ENCODE data around the gene DLGAP1. TPM values are rescaled to one million over a fixed set of nuclear protein-coding genes. Genes with fewer than 3 reads are reported as not detected.

Gene DLGAP1
- polyA plus RNA-seq, 1 donor from 2014 or later, result 4.5 TPM

GRCh38 chr18:4405965-4406364 lies 49.1 kb downstream of the DLGAP1 start:
- Histone ChIP-seq H3K27me3 (ENCODE audit: insufficient read depth, low read depth, low read length) (no peaks in the 10 kb centered on the region), H3F3A (ENCODE audit: insufficient read depth, low read length, poor library complexity, severe bottlenecking) (no peaks in the 10 kb centered on the region), H3K4me3 (ENCODE audit: low read length) (no peak overlapping the region), H3K79me2 (replicated peaks; ENCODE audit: insufficient read depth, low read length) (no peaks in the 10 kb centered on the region), H3K9ac (ENCODE audit: low read length) (no peak overlapping the region), H3K36me3 (ENCODE audit: insufficient read depth, low read length) (no peaks in the 10 kb centered on the region), H3K9me3 (ENCODE audit: low read length) (no peaks in the 10 kb centered on the region), H3K27ac (ENCODE audit: low read length) (no peak overlapping the region), H3K4me2 (ENCODE audit: low read length) (no peak overlapping the region), H4K20me1 (ENCODE audit: insufficient read depth) (no peaks in the 10 kb centered on the region), H2AFZ (ENCODE audit: low read depth, low read length) (no peak overlapping the region), H3K9me2 (ENCODE audit: insufficient read depth, low read length) (no peaks in the 10 kb centered on the region)
- TF ChIP-seq POLR2AphosphoS5 (IDR thresholded peaks at IDR 0.05) (no peak), TAF1 (IDR thresholded peaks at IDR 0.05; ENCODE audit: low read depth) (no peak), RAD21 (conservative IDR thresholded peaks at IDR 0.05) (no peak), SMC3 (conservative IDR thresholded peaks at IDR 0.05; ENCODE audit: poor library complexity) (no peak), CTCF (IDR thresholded peaks at IDR 0.05; ENCODE audit: poor library complexity, severe bottlenecking) (no peak), EP300 (conservative IDR thresholded peaks at IDR 0.05; ENCODE audit: poor library complexity, severe bottlenecking) (no peak), EZH2 (IDR thresholded peaks at IDR 0.05; ENCODE audit: borderline replicate concordance, insufficient read depth, low read length, poor library complexity, severe bottlenecking) (no peak), MXI1 (conservative IDR thresholded peaks at IDR 0.05; ENCODE audit: poor library complexity, severe bottlenecking) (no peak), REST (IDR thresholded peaks at IDR 0.05; ENCODE audit: borderline replicate concordance) (no peak)

- no peaks in the 10 kb centered on the region for H3K36me3 ChIP-seq (ENCODE audit: insufficient read depth, low read length)
- H3K4me2 ChIP-seq (ENCODE audit: low read length), result no peak overlapping the region
- H3K27ac ChIP-seq (ENCODE audit: low read length), result no peak overlapping the region
- H3K27me3 ChIP-seq (ENCODE audit: insufficient read depth, low read depth, low read length), result no peaks in the 10 kb centered on the region
- no peak for TF ChIP-seq RAD21 (conservative IDR thresholded peaks at IDR 0.05)
- TF ChIP-seq EZH2 (IDR thresholded peaks at IDR 0.05; ENCODE audit: borderline replicate concordance, insufficient read depth, low read length, poor library complexity, severe bottlenecking), result no peak
- no peak for TF ChIP-seq CTCF (IDR thresholded peaks at IDR 0.05; ENCODE audit: poor library complexity, severe bottlenecking)
- TF ChIP-seq MXI1 (conservative IDR thresholded peaks at IDR 0.05; ENCODE audit: poor library complexity, severe bottlenecking), result no peak
- TF ChIP-seq POLR2AphosphoS5 (IDR thresholded peaks at IDR 0.05), result no peak
- TF ChIP-seq REST (IDR thresholded peaks at IDR 0.05; ENCODE audit: borderline replicate concordance), result no peak
- no peak for TF ChIP-seq TAF1 (IDR thresholded peaks at IDR 0.05; ENCODE audit: low read depth)
- TF ChIP-seq SMC3 (conservative IDR thresholded peaks at IDR 0.05; ENCODE audit: poor library complexity), result no peak
- no peak for TF ChIP-seq EP300 (conservative IDR thresholded peaks at IDR 0.05; ENCODE audit: poor library complexity, severe bottlenecking)
- no peaks in the 10 kb centered on the region for H3F3A ChIP-seq (ENCODE audit: insufficient read depth, low read length, poor library complexity, severe bottlenecking)
- no peaks in the 10 kb centered on the region for H3K9me2 ChIP-seq (ENCODE audit: insufficient read depth, low read length)
- no peaks in the 10 kb centered on the region for H3K79me2 ChIP-seq (replicated peaks; ENCODE audit: insufficient read depth, low read length)
- H4K20me1 ChIP-seq (ENCODE audit: insufficient read depth), result no peaks in the 10 kb centered on the region
- no peaks in the 10 kb centered on the region for H3K9me3 ChIP-seq (ENCODE audit: low read length)
- no peak overlapping the region for H3K4me3 ChIP-seq (ENCODE audit: low read length)
- no peak overlapping the region for H3K9ac ChIP-seq (ENCODE audit: low read length)
- no peak overlapping the region for H2AFZ ChIP-seq (ENCODE audit: low read depth, low read length)
Observed at GRCh38 chr18:4403836-4404235, 51.3 kb downstream of the DLGAP1 start.

Data from neural cell (in vitro differentiated cells).